ENCODE measurements around the gene ATXN3. TPM values are rescaled to one million over a fixed set of nuclear protein-coding genes. Genes with fewer than 3 reads are reported as not detected.

Gene ATXN3
- total RNA-seq, 1 donor from 2014 or later = 35.1 TPM

Other genes with a start within 250 kb of the ATXN3 start
- gene TC2N, start 239.0 kb downstream of the ATXN3 start, total RNA-seq = 22.8 TPM
- 4.1 TPM for gene FBLN5, start 158.9 kb downstream of the ATXN3 start, total RNA-seq
- gene TRIP11, start 66.5 kb downstream of the ATXN3 start, total RNA-seq = 49.4 TPM
- gene NDUFB1, start 15.1 kb upstream of the ATXN3 start, total RNA-seq = 158 TPM
- 19.3 TPM for gene CPSF2, start 15.4 kb upstream of the ATXN3 start, total RNA-seq
- 0.31 TPM for gene SLC24A4, start 216.6 kb upstream of the ATXN3 start, total RNA-seq

Measured in occipital lobe (tissue), 1 donor.